Epithelial cell of proximal tubule (primary cell): ENCODE results near the gene SYCE1L. TPM values are rescaled to one million over a fixed set of nuclear protein-coding genes. Genes with fewer than 3 reads are reported as not detected.

Experiments used
- DNase-seq: peaks from one replicate; pipeline ENCODE4 v3.0.0-alpha.2; 2011; ENCODE audit warnings: low read depth
- H3K4me3 ChIP-seq: 2 replicates; pipeline ENCODE4 v1.5.1; 2011; ENCODE audit warnings: low read depth, mild to moderate bottlenecking, low read length
- total RNA-seq: library from RNA; depleted of rRNA; stranded (reverse); fragments of >200 nt; gene quantifications from 2 replicates; pipeline ENCODE4 v1.2.3, GENCODE V29; 2015
- TF ChIP-seq, protein P1 (sequence below): conservative IDR thresholded peaks from 2 replicates; pipeline ENCODE4 v1.5.1; 2012; ENCODE audit warnings: low read depth, mild to moderate bottlenecking, low read length

The SYCE1L gene
- total RNA-seq, 1 donor from 2014 or later: 10.7 TPM

- H3K4me3 ChIP-seq: no peak overlapping the region
- DNase-seq: no peak
- TF ChIP-seq, protein P1, sequence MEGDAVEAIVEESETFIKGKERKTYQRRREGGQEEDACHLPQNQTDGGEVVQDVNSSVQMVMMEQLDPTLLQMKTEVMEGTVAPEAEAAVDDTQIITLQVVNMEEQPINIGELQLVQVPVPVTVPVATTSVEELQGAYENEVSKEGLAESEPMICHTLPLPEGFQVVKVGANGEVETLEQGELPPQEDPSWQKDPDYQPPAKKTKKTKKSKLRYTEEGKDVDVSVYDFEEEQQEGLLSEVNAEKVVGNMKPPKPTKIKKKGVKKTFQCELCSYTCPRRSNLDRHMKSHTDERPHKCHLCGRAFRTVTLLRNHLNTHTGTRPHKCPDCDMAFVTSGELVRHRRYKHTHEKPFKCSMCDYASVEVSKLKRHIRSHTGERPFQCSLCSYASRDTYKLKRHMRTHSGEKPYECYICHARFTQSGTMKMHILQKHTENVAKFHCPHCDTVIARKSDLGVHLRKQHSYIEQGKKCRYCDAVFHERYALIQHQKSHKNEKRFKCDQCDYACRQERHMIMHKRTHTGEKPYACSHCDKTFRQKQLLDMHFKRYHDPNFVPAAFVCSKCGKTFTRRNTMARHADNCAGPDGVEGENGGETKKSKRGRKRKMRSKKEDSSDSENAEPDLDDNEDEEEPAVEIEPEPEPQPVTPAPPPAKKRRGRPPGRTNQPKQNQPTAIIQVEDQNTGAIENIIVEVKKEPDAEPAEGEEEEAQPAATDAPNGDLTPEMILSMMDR: no peak
These were observed 51.2 kb downstream of the SYCE1L start for GRCh38 chr16:77250400-77250799.

Other genes with a start within 250 kb of the SYCE1L start
- 19.3 and 30.8 TPM in 2 replicates for gene MON1B, start 8.2 kb upstream of the SYCE1L start, total RNA-seq
- gene ADAMTS18, start 235.6 kb downstream of the SYCE1L start, total RNA-seq: under 0.01 and 0.98 TPM in 2 replicates